T-helper 1 cell treated with Interleukin-12 subunit alpha and Interleukin-12 subunit beta and Interleukin-4 antibody, amounts not matched to agents 30 ng/mL and 1 ng/mL, for 36 hours (primary cell): ENCODE data around the gene EDN1. TPM values are rescaled to one million over a fixed set of nuclear protein-coding genes. Genes with fewer than 3 reads are reported as not detected.

Experiments used
- intact Hi-C: fragments of 100-400 bp; cut with micrococcal nuclease; formaldehyde crosslinking; loops from one replicate; pipeline ENCODE4 v1.15.1; 2024
- total RNA-seq: library from RNA; stranded (reverse); gene quantifications from 2 replicates; pipeline ENCODE4 v1.2.3, GENCODE V29; 2022

EDN1 gene
- 0.47 TPM in 1 of 2 replicates, not detected in the other for total RNA-seq

DNA sequence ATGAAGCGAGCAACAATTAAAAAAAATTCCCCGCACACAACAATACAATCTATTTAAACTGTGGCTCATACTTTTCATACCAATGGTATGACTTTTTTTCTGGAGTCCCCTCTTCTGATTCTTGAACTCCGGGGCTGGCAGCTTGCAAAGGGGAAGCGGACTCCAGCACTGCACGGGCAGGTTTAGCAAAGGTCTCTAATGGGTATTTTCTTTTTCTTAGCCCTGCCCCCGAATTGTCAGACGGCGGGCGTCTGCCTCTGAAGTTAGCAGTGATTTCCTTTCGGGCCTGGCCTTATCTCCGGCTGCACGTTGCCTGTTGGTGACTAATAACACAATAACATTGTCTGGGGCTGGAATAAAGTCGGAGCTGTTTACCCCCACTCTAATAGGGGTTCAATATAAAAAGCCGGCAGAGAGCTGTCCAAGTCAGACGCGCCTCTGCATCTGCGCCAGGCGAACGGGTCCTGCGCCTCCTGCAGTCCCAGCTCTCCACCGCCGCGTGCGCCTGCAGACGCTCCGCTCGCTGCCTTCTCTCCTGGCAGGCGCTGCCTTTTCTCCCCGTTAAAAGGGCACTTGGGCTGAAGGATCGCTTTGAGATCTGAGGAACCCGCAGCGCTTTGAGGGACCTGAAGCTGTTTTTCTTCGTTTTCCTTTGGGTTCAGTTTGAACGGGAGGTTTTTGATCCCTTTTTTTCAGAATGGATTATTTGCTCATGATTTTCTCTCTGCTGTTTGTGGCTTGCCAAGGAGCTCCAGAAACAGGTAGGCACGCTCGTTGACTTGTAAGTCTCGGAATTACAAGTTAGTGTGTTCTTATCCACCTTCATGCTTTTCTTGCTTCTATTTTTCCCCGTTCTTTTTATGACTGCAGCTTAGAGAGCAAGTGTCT, at the start of gene EDN1:
Gene EDN1, plus strand, starts transcription at position 429 of the 888 bp plus-strand sequence. Its CDS starts 269 bp downstream, at position 698.
- intact Hi-C loops: loop anchor here (1.0 to 5.0 kb wide), 10 partner anchors 57 to 705 kb away; no protein-coding TSS in a partner anchor

DNA sequence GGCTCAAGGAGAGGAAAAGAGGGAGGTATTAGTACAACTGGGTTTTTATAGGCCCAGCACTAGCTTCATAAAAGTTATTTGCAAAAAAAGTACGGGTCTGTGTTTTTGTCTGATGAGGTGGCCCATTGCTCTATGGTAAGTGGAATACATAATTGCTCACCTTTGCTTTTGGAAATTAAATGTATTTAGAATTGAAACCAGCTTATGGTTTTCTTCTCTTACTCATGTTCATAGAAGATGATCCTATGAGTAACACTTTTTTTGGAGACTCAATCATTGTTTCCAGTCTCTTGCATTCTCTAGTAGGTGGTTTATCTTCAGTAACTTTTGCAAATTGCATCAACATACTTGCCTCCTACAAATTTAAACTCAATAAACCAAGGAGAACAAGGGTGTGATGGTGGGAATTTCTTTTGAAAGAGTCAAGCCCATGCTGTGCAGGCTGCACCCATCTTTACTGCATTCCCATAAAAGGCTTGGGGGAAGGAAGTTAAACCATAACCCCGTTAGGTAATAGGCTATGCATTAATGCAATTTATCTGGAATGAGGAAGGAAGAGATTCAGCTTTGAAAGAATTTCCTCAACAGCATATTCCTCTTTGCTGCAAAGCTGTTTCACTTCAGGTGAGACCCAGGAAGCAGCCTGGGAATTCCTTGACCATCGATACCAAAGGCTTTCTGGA, 48.5 kb upstream of the EDN1 start:
- intact Hi-C loops: no loop called here

- intact Hi-C loops: no loop called here
Measured at GRCh38 chr6:12243169-12243568, 47.0 kb upstream of the EDN1 start.

GRCh38 chr6:12245360-12245759, 44.8 kb upstream of the EDN1 start:
- intact Hi-C loops: no loop called here

GRCh38 chr6:12245763-12246718, 44.1 kb upstream of the EDN1 start:
- intact Hi-C loops: no loop called here

DNA sequence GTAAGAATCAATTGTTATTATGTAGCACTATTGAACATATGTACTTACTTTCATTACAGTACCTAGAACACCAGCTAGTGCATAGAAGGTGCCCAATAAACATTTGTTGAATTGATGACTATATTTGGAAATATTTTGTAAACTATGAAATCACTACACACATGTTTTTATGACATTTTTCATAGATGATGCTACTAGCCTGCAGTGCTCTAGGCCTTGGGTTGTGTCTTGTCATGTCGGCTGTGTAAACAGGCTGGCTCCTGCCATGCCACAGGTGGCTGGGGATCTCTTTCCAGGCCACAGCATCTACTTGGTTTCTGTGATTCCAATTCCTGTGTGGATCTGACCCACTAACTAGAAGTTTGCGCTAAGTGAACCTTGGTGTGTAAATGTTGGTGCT, 43.3 kb upstream of the EDN1 start:
- intact Hi-C loops: no loop called here

- intact Hi-C loops: no loop called here
Measured at GRCh38 chr6:12249541-12250382, 40.4 kb upstream of the EDN1 start.

- intact Hi-C loops: no loop called here
Measured at GRCh38 chr6:12250383-12250770, 39.8 kb upstream of the EDN1 start.

DNA sequence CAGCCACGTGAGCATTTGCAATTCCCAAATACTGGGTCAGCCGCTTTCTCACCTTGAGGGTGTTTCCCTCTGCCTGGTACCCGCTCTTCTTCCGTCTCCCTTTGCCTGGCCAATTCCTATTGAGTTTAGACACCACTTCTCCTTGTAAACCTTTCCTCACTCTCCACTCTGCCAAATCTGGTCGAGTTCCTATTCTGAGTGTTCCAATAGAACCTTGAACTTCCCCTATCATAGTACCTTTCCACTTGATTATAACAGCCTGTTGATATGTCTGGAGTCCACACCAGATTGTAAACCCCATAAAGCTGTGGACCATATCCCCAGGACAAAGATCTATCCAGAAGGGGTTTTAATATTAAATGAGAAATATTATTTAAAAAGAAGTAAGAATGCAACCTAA, 36.0 kb upstream of the EDN1 start:
- intact Hi-C loops: no loop called here

- intact Hi-C loops: no loop called here
Measured at GRCh38 chr6:12258191-12258590, 32.0 kb upstream of the EDN1 start.

DNA sequence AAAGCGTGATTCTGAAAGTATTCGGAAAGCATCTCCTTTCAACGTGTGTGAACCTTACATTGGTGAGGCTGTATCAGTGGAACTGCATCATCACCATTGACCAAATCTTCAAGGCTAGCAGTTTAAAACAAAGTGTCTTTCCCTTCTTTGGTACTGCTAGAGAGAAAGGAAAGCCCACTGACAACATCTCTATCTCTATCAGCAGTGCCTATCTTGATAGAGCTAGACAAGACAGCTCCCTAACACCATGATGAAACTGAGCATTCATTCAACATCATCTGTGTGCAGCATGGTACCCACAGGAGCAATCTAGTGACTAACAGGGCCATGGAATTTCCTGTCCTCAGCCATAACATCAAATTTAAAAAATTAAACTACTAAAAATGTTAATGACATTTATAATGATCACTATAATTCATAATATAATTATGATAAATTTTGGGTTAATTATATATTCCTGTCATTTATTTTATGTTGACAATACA, 31.5 kb upstream of the EDN1 start:
- intact Hi-C loops: no loop called here

DNA sequence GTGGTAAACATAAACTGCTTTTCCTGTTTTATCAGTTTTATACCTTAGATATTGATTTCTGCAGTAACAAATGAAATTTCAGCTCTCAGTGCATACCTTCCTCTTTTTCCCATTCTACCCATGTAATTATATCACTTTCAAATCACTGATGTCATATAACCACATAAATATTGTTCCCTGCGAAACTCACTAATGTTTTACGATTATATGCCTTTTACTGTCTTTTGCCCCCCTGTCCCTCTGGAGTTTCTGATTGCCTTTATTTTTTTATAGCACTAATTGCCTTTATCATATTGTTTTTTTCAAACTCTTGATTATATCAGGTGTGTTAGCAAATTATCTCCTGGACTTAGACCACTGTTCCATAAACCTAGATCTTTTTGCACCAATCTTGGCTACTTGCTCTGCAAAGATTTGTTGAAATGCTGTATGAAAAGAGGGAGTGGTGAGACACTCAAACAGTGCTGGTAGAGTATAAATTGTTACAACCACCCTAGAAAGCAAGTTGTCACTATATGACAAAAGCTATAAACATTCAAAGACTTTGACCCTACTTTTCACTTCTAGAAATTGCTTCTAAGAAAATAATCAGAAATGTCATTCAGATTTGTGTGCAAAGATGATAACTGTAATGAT, 29.6 kb upstream of the EDN1 start:
- intact Hi-C loops: no loop called here

DNA sequence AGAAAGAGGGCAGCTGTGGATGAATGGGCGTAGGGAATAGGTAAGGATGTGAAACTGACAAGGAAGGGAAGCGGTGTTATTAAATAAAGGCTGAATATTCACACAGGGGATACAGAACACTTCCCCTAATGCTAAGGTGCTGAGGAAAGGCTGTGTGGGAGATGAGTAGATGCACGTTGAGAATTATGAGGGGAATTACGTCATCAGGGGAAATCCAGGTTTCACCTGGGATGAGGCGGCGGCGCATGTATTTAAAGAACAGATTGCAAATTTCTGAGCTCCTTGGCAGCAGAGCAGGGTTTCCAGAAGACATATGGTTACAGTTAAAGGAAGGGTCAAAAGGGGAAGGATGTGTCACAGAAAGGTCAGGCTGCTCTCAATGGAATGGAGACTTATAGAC, 28.7 kb upstream of the EDN1 start:
- intact Hi-C loops: no loop called here

DNA sequence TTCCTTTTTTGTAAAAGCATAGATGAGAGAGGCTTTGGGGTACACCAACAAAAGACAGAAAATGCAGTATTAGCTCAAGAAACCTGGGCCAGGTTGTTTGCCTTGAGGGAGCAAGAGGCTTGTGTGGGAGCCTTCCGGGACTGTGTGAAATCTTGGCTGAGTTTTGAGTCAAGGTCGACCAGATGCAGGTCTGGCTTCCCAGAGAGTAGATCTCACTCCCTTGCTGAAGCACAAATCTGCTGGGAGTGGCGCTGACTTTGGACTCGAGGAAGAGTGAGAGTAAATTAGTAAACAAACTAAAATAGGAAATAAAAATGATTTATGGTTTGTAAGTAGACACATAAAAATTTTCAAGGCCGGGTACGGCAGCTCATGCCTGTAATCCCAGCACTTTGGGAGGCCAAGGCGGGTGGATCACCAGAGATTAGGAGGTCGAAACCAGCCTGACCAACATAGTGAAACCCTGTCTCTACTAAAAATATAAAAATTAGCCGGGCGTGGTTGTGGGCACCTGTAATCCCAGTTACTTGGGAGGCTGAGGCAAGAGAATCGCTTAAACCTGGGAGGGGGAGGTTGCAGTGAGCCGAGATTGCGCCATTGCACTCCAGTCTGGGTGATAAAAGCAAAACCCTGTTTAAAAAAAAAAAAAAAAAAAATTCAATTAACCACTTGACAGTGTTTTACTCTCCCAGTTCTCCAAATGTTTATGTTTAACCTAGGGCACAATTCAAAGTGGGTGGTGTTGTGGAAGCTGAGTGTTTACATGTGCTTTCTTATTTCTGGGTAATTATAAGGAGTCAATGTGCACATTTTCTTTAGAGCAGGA, 27.7 kb upstream of the EDN1 start:
- intact Hi-C loops: no loop called here

DNA sequence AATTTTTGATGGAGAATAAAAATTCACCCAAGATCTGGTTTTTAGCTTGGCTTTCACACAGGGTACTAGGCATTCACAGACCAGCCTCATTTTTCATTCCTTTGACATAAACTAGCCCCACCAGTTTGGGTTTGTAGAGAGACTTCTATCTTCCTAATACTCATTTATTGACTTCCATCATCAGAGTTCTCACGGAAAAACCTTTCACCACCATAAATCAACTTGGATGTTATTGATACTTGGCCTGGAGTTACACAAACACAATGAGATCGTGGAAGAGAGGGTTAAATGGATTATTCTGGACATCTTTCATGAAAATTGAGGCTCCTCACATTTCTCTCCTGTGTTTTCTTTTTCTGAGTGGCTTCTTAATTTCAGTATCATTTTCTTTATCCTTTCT, 26.8 kb upstream of the EDN1 start:
- intact Hi-C loops: no loop called here

GRCh38 chr6:12264671-12265070, 25.5 kb upstream of the EDN1 start:
- intact Hi-C loops: no loop called here

GRCh38 chr6:12265296-12265695, 24.9 kb upstream of the EDN1 start:
- intact Hi-C loops: no loop called here

- intact Hi-C loops: no loop called here
Measured at GRCh38 chr6:12265791-12266190, 24.4 kb upstream of the EDN1 start.

GRCh38 chr6:12266571-12266970, 23.6 kb upstream of the EDN1 start:
- intact Hi-C loops: no loop called here
